Activated naive CD8-positive, alpha-beta T cell treated with anti-CD3 and anti-CD28 coated beads for 36 hours (primary cell): ENCODE measurements around the gene GFRA4. TPM values are rescaled to one million over a fixed set of nuclear protein-coding genes. Genes with fewer than 3 reads are reported as not detected.

Experiments used
- DNase-seq: peaks from one replicate; pipeline ENCODE4 v3.0.0; 2021
- H3K27ac Mint-ChIP-seq: one replicate; pipeline ENCODE4 v1.8.0; 2022; ENCODE audit warnings: mild to moderate bottlenecking, moderate library complexity, mixed read lengths
- H3K27me3 Mint-ChIP-seq: one replicate; pipeline ENCODE4 v1.8.0; 2022; ENCODE audit warnings: mild to moderate bottlenecking, mixed read lengths
- H3K36me3 Mint-ChIP-seq: one replicate; pipeline ENCODE4 v1.8.0; 2021; ENCODE audit warnings: mild to moderate bottlenecking, mixed read lengths
- H3K4me1 Mint-ChIP-seq: one replicate; pipeline ENCODE4 v1.8.0; 2021; ENCODE audit warnings: mixed read lengths
- H3K4me3 Mint-ChIP-seq: one replicate; pipeline ENCODE4 v1.8.0; 2022; ENCODE audit warnings: mild to moderate bottlenecking, moderate library complexity, mixed read lengths
- H3K9me3 Mint-ChIP-seq: one replicate; pipeline ENCODE4 v1.8.0; 2022; ENCODE audit warnings: mixed read lengths
- total RNA-seq, 2 experiments: library from RNA; stranded (reverse); gene quantifications; one replicate each; pipeline ENCODE4 v1.2.3, GENCODE V29; 2021

GFRA4 gene
- total RNA-seq, 2 experiments from 2014 or later = not detected

GRCh38 chr20:3698591-3699001 lies 35.4 kb upstream of the GFRA4 start:
- no peaks in the 10 kb centered on the region for H3K9me3 Mint-ChIP-seq
- no peak overlapping the region for H3K27ac Mint-ChIP-seq
- no peak for DNase-seq
- H3K4me1 Mint-ChIP-seq = no peaks in the 10 kb centered on the region
- H3K4me3 Mint-ChIP-seq = no peak overlapping the region
- no peaks in the 10 kb centered on the region for H3K27me3 Mint-ChIP-seq
- no peaks in the 10 kb centered on the region for H3K36me3 Mint-ChIP-seq

GRCh38 chr20:3697588-3698305 lies 34.5 kb upstream of the GFRA4 start:
- H3K4me1 Mint-ChIP-seq = no peaks in the 10 kb centered on the region
- H3K36me3 Mint-ChIP-seq = no peaks in the 10 kb centered on the region
- H3K27me3 Mint-ChIP-seq = no peaks in the 10 kb centered on the region
- H3K9me3 Mint-ChIP-seq = no peaks in the 10 kb centered on the region
- H3K27ac Mint-ChIP-seq = no peak overlapping the region
- DNase-seq = no peak
- no peak overlapping the region for H3K4me3 Mint-ChIP-seq

- Mint-ChIP-seq H3K36me3 (no peaks in the 10 kb centered on the region), H3K4me1 (no peaks in the 10 kb centered on the region), H3K27ac (no peak overlapping the region), H3K9me3 (no peaks in the 10 kb centered on the region), H3K27me3 (no peaks in the 10 kb centered on the region), H3K4me3 (no peak overlapping the region)
- DNase-seq = no peak
These were observed 33.8 kb upstream of the GFRA4 start for GRCh38 chr20:3696745-3697587.

GRCh38 chr20:3696200-3696599 lies 33.0 kb upstream of the GFRA4 start:
- H3K27ac Mint-ChIP-seq = no peak overlapping the region
- H3K27me3 Mint-ChIP-seq = no peaks in the 10 kb centered on the region
- H3K4me3 Mint-ChIP-seq = no peak overlapping the region
- DNase-seq = no peak
- H3K4me1 Mint-ChIP-seq = no peaks in the 10 kb centered on the region
- H3K9me3 Mint-ChIP-seq = no peaks in the 10 kb centered on the region
- no peaks in the 10 kb centered on the region for H3K36me3 Mint-ChIP-seq

- DNase-seq = no peak
- no peaks in the 10 kb centered on the region for H3K4me1 Mint-ChIP-seq
- no peak overlapping the region for H3K27ac Mint-ChIP-seq
- H3K4me3 Mint-ChIP-seq = no peak overlapping the region
- H3K36me3 Mint-ChIP-seq = no peaks in the 10 kb centered on the region
- H3K9me3 Mint-ChIP-seq = no peaks in the 10 kb centered on the region
- no peaks in the 10 kb centered on the region for H3K27me3 Mint-ChIP-seq
These were observed 31.7 kb upstream of the GFRA4 start for GRCh38 chr20:3694864-3695263.

GRCh38 chr20:3693376-3693775 lies 30.2 kb upstream of the GFRA4 start:
- Mint-ChIP-seq H3K27me3 (no peaks in the 10 kb centered on the region), H3K4me3 (no peak overlapping the region), H3K9me3 (no peaks in the 10 kb centered on the region), H3K36me3 (no peaks in the 10 kb centered on the region), H3K4me1 (no peaks in the 10 kb centered on the region), H3K27ac (no peak overlapping the region)
- DNase-seq = no peak

GRCh38 chr20:3692706-3693294 lies 29.6 kb upstream of the GFRA4 start:
- H3K36me3 Mint-ChIP-seq = no peaks in the 10 kb centered on the region
- H3K9me3 Mint-ChIP-seq = no peaks in the 10 kb centered on the region
- no peaks in the 10 kb centered on the region for H3K27me3 Mint-ChIP-seq
- H3K4me1 Mint-ChIP-seq = no peaks in the 10 kb centered on the region
- H3K27ac Mint-ChIP-seq = no peak overlapping the region
- no peak overlapping the region for H3K4me3 Mint-ChIP-seq
- DNase-seq = no peak

- Mint-ChIP-seq H3K4me1 (no peaks in the 10 kb centered on the region), H3K36me3 (no peaks in the 10 kb centered on the region), H3K27me3 (no peaks in the 10 kb centered on the region), H3K27ac (no peak overlapping the region), H3K9me3 (no peaks in the 10 kb centered on the region), H3K4me3 (no peak overlapping the region)
- DNase-seq = no peak
These were observed 28.7 kb upstream of the GFRA4 start for GRCh38 chr20:3691897-3692296.

- no peak overlapping the region for H3K27ac Mint-ChIP-seq
- H3K9me3 Mint-ChIP-seq = no peaks in the 10 kb centered on the region
- H3K36me3 Mint-ChIP-seq = no peaks in the 10 kb centered on the region
- H3K27me3 Mint-ChIP-seq = peaks cover 3% of the 10 kb centered on the region
- DNase-seq = no peak
- H3K4me3 Mint-ChIP-seq = no peak overlapping the region
- H3K4me1 Mint-ChIP-seq = no peaks in the 10 kb centered on the region
These were observed 28.1 kb upstream of the GFRA4 start for GRCh38 chr20:3691306-3691705.

GRCh38 chr20:3690413-3690812 lies 27.2 kb upstream of the GFRA4 start:
- Mint-ChIP-seq H3K9me3 (no peaks in the 10 kb centered on the region), H3K27me3 (peaks cover 5% of the 10 kb centered on the region), H3K4me3 (no peak overlapping the region), H3K27ac (no peak overlapping the region), H3K36me3 (no peaks in the 10 kb centered on the region), H3K4me1 (no peaks in the 10 kb centered on the region)
- DNase-seq = no peak

GRCh38 chr20:3689978-3690377 lies 26.8 kb upstream of the GFRA4 start:
- H3K27ac Mint-ChIP-seq = no peak overlapping the region
- H3K4me1 Mint-ChIP-seq = no peaks in the 10 kb centered on the region
- no peaks in the 10 kb centered on the region for H3K36me3 Mint-ChIP-seq
- no peaks in the 10 kb centered on the region for H3K9me3 Mint-ChIP-seq
- no peak for DNase-seq
- peaks cover 5% of the 10 kb centered on the region for H3K27me3 Mint-ChIP-seq
- no peak overlapping the region for H3K4me3 Mint-ChIP-seq

- H3K27me3 Mint-ChIP-seq = peaks cover 14% of the 10 kb centered on the region
- DNase-seq = no peak
- no peak overlapping the region for H3K27ac Mint-ChIP-seq
- no peaks in the 10 kb centered on the region for H3K4me1 Mint-ChIP-seq
- H3K9me3 Mint-ChIP-seq = no peaks in the 10 kb centered on the region
- no peak overlapping the region for H3K4me3 Mint-ChIP-seq
- no peaks in the 10 kb centered on the region for H3K36me3 Mint-ChIP-seq
These were observed 24.5 kb upstream of the GFRA4 start for GRCh38 chr20:3687655-3688054.

GRCh38 chr20:3686867-3687321 lies 23.7 kb upstream of the GFRA4 start:
- H3K9me3 Mint-ChIP-seq = no peaks in the 10 kb centered on the region
- H3K27me3 Mint-ChIP-seq = peaks cover 18% of the 10 kb centered on the region
- DNase-seq = no peak
- no peaks in the 10 kb centered on the region for H3K4me1 Mint-ChIP-seq
- H3K4me3 Mint-ChIP-seq = no peak overlapping the region
- H3K27ac Mint-ChIP-seq = no peak overlapping the region
- no peaks in the 10 kb centered on the region for H3K36me3 Mint-ChIP-seq

- H3K4me3 Mint-ChIP-seq = no peak overlapping the region
- H3K4me1 Mint-ChIP-seq = no peaks in the 10 kb centered on the region
- no peak overlapping the region for H3K27ac Mint-ChIP-seq
- H3K9me3 Mint-ChIP-seq = no peaks in the 10 kb centered on the region
- H3K36me3 Mint-ChIP-seq = no peaks in the 10 kb centered on the region
- no peak for DNase-seq
- H3K27me3 Mint-ChIP-seq = peaks cover 23% of the 10 kb centered on the region
These were observed 23.2 kb upstream of the GFRA4 start for GRCh38 chr20:3686421-3686820.

GRCh38 chr20:3685341-3685740 lies 22.1 kb upstream of the GFRA4 start:
- no peak overlapping the region for H3K27ac Mint-ChIP-seq
- peaks cover 32% of the 10 kb centered on the region for H3K27me3 Mint-ChIP-seq
- no peaks in the 10 kb centered on the region for H3K9me3 Mint-ChIP-seq
- H3K4me3 Mint-ChIP-seq = no peak overlapping the region
- no peaks in the 10 kb centered on the region for H3K4me1 Mint-ChIP-seq
- DNase-seq = no peak
- H3K36me3 Mint-ChIP-seq = no peaks in the 10 kb centered on the region
